ENCODE results near the gene KLHL30.

The KLHL30 gene

DNA sequence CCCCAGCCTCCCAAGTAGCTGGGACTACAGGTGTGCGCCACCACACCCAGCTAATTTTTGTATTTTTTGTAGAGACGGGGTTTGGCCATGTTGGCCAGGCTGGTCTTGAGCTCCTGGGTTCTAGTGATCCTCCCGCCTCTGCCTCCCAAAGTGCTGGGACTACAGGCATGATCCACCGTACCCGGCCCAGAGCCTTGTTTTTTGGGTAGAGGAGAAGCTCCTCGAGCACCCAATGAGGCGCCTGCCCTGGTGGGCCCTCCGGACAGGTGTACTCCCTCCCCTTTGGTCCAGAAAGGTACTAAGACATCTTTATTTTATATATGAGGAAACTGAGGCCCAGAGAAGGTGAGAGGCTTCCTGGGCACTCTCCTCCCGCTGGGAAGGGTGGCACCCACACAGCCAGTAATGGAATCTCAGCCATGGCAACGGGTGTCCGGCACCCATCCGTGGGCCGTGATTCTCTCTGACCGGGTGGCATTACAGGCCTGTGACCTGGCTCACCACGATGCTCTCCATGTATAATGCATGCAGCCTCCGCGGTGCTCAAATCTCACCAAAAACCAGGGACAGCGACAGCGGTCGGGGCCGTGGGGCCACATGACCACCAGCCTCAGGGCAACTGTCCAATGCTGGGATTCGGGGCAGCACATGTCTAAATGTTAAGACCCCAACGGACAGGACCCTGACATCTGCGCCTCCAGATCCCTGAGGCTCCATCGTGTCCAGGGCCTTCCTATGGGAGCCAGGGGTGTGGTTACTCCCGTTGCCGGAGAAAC lies 16.8 kb upstream of the KLHL30 start:
- DNase-seq = no peak

DNA sequence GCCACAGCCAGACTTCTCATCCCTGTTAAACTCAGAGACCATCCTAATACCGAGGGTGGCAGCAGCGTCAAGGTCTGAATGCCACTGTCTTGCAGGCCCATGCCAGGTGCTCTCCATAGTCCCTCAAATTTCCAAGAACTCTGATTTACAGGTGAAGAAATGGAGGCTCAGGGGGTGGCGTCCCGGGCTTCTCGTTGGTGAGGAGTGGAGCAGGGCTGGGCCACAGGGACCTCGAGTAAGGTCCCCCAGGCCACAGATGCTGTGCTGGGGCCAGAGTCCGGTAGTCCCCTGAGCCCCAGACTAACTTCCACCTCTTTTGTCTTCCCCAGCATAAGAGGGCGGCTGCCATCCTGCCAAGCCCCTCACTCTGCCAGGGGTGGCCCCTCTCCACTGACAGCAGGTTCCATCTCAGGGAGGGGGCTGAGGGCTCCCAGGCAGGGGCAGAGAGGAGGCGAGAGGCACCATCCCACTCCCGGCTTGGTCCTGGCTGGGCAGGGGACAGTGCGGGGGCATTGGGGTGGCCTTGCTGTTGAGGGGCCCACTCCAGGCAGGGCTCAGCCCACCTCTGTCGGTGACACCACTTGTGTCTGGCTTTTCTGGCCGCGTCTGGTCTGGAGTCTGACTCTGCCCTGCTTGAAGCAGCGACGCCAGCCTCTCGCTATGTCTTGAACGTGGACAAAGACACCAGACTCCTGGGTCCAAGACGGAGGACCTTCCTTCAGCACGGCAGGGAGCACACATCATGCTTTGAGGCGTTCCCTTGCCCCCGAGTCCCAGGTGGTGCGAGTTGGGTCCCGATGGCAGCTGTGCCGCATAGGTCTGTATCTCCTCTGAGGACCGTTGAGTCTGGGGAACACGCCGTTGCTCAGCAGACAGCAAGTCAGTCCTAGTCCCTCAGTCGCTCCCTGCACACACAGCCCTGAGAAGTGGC lies 15.9 kb upstream of the KLHL30 start:
- no peak for DNase-seq

DNA sequence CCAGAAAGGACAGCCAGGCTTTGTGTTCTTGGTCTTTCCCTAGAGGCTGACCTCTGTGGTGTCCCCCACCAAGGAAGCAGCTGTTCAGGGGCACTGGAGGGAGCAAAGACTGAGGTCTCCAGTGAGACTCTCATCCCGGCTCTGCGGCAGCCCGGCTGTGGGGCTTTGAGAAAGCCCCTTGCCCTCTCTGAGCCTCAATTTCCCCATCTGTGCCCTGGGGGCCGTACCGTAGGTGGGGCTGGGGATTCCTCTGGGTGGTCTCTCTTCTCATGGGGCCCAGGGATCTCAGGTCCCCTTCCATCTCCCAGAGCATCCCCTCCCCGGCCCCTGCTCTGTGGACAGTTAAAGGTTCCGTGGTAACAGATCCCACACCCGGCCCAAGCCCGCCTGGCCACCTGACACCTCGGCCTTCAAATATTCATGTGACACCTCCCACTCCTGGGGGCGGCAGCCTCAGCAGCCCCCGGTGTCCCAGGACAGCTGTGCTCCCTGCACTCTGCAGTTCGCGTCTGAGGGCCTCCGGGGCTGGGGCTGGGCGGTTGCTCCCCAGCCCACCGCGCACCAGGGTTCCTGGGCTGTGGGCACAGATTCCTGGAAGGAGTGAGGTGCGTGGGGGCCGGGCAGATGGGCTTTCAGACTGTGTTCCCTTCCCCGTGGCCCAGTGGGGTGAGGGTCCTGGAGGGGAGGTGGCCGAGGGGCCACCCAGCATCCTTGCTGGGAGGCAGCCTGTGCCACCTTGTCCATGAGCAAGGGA lies 15.1 kb upstream of the KLHL30 start:
- DNase-seq = no peak

DNA sequence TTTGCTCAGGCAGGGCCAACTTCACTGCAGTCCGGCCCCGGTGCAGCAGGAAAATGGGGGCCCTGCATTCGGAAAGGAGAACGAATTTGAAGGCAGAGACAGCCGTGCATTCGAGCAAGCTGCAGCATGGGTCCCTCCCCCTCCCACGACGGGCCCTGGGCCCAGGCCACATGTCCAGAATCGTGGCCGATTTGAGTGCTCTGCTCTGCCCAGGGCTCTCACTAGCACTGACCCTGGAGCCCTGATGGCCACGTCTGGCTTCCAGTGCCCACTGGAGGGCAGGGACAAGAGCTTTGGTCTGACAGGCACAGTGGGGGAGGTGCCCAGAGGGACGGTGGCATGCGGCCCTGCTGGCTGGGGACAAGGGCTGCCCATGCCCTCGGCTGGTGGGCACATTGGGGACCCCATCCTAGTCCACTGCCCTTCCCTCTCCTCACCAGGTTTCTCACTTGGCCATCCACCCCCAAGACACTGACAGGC lies 14.4 kb upstream of the KLHL30 start:
- DNase-seq = no peak

DNA sequence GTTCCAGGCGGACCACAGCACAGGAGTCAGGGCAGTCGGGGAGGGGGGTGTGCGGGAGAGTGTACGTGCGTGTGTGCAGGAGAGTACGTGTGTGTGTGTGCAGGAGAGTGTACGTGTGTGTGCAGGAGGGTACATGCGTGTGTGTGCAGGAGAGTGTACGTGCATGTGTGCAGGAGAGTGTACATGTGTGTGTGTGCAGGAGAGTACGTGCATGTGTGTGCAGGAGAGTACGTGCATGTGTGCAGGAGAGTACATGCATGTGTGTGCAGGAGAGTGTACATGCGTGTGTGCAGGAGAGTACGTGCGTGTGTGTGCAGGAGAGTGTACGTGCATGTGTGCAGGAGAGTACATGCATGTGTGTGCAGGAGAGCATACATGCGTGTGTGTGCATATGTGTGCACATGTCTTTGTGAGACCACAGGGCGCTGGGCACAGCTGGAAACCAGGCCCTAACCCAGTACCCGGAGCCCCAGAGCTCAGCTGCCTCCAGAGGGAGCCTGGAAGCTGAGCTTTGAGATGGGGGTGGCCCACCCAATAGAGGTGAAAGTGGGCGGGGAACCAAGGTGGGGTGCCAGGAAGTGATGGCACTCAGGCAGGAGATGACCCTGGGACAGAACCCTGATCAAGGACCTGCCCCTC lies 13.9 kb upstream of the KLHL30 start:
- DNase-seq = no peak

DNA sequence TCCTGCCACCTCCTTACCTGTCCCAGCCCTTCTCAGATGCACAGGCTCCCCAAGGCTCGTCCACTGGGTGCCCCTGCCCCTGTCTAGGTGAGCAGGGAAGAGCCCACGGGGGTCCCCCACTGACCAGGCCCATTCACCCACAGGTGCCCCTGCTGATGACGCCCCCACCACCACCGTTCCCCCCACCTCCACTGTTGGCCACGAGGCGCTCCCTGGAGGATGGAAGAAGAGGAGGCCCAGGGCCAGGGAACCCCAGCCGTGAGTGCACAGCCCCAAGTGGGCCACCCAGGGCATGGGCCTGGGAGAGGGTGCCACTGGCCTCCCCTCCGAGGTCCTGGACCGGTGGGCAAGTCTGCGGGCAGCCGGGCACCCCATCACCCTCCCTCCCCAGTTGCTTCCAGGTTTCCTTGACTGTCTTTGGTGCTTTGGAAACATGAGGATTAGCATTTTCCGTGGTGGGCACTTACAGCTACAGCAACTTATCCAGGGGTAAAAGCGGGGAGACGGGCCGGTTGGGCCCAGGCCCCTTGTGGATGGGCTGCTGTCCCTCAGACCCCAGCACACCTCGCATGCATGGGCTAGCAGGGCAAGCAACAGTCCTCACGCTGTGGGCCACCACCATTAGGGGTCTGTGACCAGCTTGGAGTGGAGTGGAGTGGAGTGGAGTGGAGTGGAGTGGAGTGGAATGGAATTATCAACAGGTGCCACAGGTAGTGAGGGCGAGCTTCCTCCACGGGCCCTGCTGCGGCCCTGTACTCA lies 13.2 kb upstream of the KLHL30 start:
- no peak for DNase-seq

DNA sequence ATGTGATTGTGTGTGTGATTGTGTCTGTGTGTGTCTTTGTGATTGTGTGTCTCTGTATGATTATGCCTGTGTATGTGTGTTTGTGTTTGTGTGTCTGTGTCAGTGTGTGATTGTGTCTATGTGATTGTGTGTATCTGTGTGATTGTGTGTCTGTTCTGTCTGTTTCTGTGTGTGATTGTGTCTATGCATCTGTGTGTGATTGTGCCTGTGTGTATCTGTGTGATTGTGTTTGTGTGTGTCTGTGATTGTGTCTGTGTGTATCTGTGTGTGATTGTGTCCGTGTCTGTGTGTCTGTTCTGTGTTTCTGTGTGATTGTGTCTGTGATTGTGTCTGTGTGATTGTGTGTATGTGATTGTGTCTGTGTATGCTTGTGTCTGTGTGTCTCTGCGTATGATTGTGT lies 12.1 kb upstream of the KLHL30 start:
- DNase-seq = no peak

DNA sequence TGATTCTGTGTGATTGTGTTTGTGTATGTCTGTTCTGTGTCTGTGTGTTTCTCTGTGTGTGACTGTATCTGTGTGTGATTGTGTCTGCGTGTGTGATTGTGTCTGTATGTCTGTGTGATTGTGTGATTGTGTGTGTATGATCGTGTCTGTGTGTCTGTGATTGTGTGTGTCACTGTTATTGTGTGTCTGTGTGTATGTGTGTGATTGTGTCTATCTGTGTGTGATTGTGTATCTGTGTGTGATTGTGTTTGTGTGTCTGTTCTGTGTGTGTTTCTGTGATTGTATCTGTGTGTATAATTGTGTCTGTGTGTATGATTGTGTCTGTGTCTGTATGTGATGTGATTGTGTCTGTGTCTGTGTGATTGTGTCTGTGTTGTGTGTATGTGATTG lies 11.7 kb upstream of the KLHL30 start:
- DNase-seq = no peak

DNA sequence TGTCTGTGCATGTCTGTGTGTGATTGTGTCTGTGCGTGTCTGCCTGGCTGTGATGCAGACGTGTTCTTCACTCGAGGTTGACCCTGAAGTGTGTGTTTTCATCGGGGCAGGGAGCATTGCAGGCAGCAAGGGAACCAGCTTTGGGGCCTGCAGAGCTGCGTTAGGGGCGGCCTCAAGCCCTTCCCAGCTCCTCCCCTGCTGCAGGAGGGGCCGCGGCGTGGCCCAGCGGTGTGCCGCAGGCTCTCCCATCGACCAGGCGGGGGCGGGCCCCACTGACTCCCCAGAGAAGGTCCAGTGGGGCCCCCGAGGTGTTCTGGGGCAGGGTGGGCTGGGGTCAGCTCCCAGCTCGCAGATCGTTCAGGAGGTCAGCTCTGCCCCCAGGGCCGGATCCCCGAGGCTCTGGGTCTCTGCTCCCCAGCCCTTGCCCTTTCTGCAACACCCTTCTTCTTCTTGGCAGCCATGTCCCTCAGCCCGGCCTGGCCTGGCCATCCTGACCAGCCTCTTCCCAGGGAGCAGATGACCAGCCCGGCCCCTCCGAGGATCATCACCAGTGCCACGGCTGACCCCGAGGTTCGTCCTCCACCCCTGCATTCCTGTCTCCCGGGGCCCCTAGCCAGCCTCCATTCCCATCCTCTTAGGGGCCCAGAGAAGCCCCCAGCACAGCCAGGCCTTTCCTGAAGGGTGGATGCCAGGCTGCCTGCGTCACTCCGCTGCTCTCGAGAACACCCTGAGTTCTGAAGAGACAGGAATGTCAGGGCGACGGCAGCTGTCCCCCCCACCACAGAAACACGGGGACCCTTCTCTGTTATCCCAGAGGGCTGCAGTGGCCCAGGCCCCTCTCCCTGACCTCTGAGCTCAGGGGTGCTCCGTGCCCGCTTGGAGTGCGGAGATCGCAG lies 11.1 kb upstream of the KLHL30 start:
- no peak for DNase-seq

DNA sequence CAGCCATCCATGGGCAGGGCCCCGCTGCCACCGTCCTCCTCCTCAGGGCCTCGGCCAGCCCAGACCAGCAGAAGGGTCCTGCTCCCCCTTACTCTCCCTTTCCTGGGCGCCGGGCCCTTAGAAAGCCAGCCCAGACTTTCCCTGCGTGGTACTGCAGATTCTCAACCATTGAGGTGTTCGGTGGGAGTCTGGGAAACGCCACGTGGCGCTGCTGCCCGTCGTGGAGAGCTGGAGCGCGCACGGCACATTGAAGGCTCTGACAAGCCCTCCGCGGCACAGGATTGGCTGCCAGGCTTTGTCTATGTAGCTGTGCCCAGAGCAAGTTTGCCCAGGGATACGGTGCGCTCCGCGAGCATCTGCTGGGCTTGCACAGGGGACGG lies 10.4 kb upstream of the KLHL30 start:
- no peak for DNase-seq

DNA sequence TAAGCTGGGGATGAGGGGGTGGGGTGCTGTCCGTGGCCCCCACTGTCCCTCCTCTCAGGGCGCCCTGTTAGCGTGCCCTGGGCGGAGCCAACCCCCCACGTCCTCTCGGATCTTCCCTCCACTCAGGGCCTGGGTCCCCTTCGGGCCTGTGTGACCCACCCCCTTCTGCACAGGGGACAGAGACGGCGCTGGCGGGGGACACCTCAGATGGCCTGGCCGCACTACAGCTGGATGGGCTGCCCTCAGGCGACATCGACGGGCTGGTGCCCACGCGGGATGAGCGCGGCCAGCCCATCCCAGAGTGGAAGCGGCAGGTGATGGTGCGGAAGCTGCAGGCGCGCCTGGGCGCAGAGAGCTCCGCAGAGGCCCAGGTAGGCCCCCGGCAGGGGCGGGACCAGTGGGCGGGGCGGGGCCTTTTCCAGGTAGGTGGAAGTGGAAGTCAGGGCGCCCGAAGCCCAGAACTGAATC lies 9.9 kb upstream of the KLHL30 start:
- DNase-seq = no peak

DNA sequence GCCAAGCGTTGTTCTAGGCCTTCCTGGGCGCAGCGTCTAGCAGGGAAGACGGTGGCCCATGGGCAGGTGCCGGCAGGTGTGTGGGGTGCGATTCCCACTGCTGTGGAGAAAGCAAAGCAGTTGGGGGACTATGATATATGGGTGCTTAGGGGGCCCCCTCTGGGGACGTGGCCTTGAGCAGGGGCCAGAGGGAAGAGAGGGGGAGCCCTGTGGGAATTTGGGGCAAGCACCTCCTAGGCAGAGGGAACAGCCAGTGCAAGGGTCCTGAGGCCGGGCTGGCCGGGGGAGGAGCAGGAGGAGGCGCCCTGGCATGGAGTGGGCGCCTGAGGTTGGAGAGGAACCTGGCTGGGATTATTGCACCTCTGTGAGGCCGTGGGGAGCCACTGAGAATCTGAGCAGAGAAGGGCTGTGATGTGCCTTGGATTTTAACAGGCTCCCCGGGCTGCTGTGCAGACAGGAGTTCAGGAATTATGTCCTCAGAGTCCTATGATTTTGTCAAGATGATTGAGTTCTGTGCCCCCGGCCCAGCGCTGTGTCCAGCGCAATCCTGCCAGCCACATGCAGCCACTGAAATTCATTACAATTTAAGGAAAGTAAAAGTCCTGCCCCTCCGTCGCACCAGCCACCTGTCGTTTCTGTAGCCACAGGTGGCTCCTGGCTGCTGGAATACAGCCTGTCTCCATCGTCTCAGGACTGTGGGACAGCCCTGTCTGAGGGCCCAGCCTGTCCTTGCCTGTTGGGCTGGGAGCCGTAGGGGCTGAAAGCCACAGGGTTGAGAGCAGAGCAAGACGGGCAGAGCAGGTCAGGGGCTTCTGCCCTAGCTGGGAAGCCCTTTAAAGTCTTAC lies 9.1 kb upstream of the KLHL30 start:
- DNase-seq = no peak

DNA sequence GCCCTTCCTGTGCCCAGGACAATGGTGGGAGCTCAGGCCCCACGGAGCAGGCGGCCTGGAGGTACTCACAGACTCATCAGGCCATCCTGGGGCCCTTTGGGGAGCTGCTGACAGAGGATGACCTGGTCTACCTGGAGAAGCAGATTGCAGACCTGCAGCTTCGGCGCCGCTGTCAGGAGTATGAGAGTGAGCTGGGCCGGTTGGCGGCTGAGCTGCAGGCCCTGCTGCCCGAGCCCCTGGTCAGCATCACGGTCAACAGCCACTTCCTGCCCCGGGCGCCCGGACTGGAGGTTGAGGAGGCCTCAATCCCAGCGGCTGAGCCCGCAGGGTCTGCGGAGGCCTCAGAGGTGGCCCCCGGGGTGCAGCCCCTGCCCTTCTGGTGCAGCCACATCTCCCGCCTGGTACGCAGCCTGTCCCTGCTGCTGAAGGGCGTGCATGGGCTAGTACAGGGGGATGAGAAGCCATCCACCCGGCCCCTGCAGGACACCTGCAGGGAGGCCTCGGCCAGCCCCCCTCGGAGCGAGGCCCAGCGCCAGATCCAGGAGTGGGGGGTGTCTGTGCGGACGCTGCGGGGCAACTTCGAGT lies 8.3 kb upstream of the KLHL30 start:
- no peak for DNase-seq

DNA sequence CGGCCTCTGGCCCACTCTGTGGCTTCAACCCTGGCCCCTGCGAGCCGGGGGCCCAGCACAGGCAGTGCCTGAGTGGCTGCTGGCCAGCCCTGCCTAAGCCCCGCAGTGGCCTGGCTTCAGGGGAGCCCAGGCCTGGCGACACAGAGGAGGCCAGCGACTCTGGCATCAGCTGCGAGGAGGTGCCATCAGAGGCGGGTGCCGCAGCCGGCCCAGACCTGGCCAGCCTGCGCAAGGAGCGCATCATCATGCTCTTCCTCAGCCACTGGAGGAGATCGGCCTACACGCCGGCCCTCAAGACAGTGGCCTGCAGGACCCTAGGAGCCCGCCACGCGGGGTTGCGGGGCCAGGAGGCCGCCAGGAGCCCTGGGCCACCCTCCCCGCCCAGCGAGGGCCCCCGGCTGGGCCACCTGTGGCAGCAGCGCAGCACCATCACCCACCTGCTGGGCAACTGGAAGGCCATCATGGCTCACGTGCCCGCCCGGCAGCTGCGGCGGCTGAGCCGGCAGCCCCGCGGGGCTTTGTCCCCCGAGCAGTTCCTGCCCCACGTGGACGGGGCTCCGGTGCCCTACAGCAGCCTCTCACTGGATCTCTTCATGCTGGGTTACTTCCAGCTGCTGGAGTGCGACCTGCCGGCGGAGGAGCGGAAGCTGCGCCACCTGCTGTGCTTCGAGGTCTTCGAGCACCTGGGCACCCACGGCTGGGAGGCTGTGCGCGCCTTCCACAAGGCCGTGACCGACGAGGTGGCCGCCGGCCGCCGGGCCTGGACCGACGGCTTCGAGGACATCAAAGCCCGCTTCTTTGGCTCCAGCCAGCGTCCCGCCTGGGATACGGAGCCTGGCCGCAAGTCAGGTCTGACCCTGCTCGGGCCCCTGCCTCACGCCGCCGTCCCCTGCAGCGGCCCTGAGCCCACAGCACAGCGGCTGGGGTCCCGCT lies 7.5 kb upstream of the KLHL30 start:
- DNase-seq = no peak

DNA sequence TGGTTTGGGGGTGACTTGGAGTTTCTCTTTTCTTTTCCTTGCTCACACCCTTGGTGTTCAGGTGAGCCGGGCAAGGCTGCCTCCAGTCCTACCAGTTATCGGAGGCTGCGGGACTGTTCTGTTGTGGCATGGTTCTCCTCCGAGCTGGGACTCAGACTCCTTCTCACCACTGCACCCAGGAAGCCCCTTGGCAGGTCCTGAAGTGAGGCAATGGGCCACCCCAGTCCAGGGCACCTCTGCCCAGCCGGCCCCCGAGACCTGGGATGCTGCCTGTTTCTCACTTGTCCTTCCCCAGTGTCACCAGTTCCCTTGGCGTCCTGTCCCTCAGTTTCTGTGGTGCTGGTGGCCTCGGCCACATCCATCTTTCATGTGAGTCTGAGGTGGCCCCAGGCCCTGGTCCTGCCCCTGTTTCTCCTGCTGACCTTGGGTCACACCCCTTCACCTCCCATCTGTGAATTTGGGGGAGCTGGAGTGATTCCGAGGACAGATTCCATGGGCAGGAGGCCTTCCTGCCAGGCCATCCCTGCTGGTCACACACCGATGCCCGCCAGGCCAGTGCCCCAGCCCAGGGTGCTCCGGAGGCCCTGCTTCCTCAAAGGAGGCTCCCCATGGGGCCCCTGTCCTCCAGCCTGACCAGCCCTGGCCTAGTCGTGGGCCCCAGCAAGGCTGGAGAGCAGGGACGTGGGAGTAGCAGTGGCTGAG lies 6.6 kb upstream of the KLHL30 start:
- no peak for DNase-seq

DNA sequence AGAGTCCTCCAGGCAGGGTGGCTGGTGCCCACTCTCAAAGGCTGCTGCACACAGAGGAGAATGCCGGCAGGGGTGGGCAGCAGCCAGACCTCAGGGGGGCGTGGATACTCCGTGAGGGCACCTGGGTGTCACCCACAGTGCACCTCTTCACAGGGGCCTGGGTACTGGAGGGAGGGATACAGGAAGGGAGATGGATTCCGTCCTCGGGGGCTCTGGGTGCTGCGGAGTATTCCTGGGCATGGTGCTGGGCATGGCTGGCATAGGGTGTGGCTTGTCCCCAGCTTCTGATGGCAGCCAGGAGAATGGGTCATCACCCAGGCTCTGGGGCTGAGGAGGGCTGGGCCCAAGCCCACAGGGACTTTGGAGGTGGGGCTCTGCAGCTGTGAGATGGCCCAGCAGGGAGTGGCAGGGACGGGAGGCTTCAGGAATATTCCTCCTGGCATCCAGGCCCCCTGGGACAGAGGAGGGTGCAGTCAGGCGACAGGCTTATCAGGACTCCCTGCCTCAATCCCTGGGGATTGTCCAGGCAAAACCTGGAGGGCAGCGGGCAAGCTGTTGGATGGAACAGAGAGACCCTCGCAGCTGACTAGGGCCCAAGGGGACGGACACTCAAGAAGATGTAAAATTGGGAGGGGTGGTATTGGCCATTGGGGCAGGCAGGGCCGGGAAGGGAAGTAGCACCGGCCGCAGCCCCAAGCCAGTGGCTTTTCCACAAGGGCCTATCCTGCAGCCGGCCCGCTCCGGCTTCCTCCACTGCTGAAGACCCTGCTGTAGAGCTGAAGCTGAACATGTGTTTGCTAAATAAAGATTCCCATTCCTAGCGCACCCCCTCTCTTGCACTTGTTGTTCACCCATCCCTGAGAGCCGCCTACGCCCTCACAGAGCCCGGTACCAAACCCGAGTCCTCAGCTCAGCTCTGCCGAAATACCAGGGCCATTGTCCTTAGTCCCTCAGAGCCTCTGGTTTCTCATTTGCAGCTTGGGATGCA lies 5.7 kb upstream of the KLHL30 start:
- no peak for DNase-seq

Measured in activated CD4-positive, alpha-beta T cell treated with anti-CD3 and anti-CD28 coated beads, Interleukin-2, amount 50 U/mL, for 4 hours (primary cell).